CD14-positive monocyte (primary cell): ENCODE results near the gene AOC1. TPM values are rescaled to one million over a fixed set of nuclear protein-coding genes. Genes with fewer than 3 reads are reported as not detected.
"Not testable (repeated sequence)": the region's sequence is repeated elsewhere in the genome, so short reads cannot be mapped to it uniquely, and the experiment has no call there.

Experiments
- DNase-seq, 3 donors: peaks; one replicate each; pipeline ENCODE4 v3.0.0-alpha.2; 2011 to 2022
- H2AFZ ChIP-seq: 2 replicates; pipeline ENCODE4 v1.6.0; 2012; ENCODE audit warnings: mild to moderate bottlenecking, low read depth, low read length, inconsistent platforms; ENCODE audit not compliant: insufficient read depth, poor library complexity, severe bottlenecking
- H3K27ac ChIP-seq, 2 donors: 1 replicate in 1 of 2; 2 replicates in 1 of 2; pipeline ENCODE4 v1.5.1; 2012 to 2013; ENCODE audit warnings: low read length in 2 of 2, control low read depth in 1 of 2, inconsistent platforms in 1 of 2, low read depth in 1 of 2, mild to moderate bottlenecking in 1 of 2
- H3K27me3 ChIP-seq, 2 donors: one replicate each; pipeline versions ENCODE4 v1.6.0 to v1.6.1; 2011 to 2013; ENCODE audit warnings: low read length in 2 of 2; ENCODE audit not compliant: control insufficient read depth in 2 of 2, insufficient read depth in 2 of 2
- H3K36me3 ChIP-seq, 2 donors: replicated peaks in 1 of 2; 1 replicate in 1 of 2; 2 replicates in 1 of 2; pipeline versions ENCODE4 v1.5.1 to v1.6.1; 2012 to 2013; ENCODE audit warnings: low read length in 2 of 2, control low read depth in 1 of 2, inconsistent platforms in 1 of 2, mild to moderate bottlenecking in 1 of 2; ENCODE audit not compliant: insufficient read depth in 2 of 2, control insufficient read depth in 1 of 2
- H3K4me1 ChIP-seq, 2 donors: 1 replicate in 1 of 2; 2 replicates in 1 of 2; pipeline versions ENCODE4 v1.5.1 to v1.6.1; 2012 to 2013; ENCODE audit warnings: low read length in 2 of 2, control low read depth in 1 of 2, inconsistent platforms in 1 of 2, mild to moderate bottlenecking in 1 of 2, moderate library complexity in 1 of 2; ENCODE audit not compliant: insufficient read depth in 2 of 2, control insufficient read depth in 1 of 2
- H3K4me2 ChIP-seq: replicated peaks from 2 replicates; pipeline ENCODE3; 2012; ENCODE audit warnings: low read length, moderate library complexity, mild to moderate bottlenecking; ENCODE audit not compliant: poor library complexity, severe bottlenecking; ENCODE audit errors: extremely low read depth
- H3K4me3 ChIP-seq, 3 experiments: fragments of 200-600 bp in 1 of 3; sonication (generic) in 1 of 3; replicated peaks in 1 of 3; 1 replicate in 2 of 3; 2 replicates in 1 of 3; pipeline ENCODE4 v1.5.1; 2011 to 2013; ENCODE audit warnings: low read length in 3 of 3, mild to moderate bottlenecking in 3 of 3, control low read depth in 2 of 3, low read depth in 2 of 3, inconsistent platforms in 1 of 3, moderate library complexity in 1 of 3
- H3K79me2 ChIP-seq: 2 replicates; pipeline ENCODE4 v1.6.0; 2012; ENCODE audit warnings: mild to moderate bottlenecking, control low read depth, inconsistent platforms, low read length, moderate library complexity; ENCODE audit not compliant: insufficient read depth
- H3K9ac ChIP-seq: 2 replicates; pipeline ENCODE4 v1.6.0; 2017; ENCODE audit warnings: low read length, mild to moderate bottlenecking; ENCODE audit not compliant: insufficient read depth, poor library complexity, severe bottlenecking
- H3K9me3 ChIP-seq, 2 donors: replicated peaks in 1 of 2; 1 replicate in 1 of 2; 2 replicates in 1 of 2; pipeline versions ENCODE4 v1.5.1 to v1.6.1; 2012 to 2013; ENCODE audit warnings: low read length in 2 of 2, control low read depth in 1 of 2; ENCODE audit not compliant: control insufficient read depth in 1 of 2, insufficient read depth in 1 of 2
- H4K20me1 ChIP-seq: 2 replicates; pipeline ENCODE4 v1.6.0; 2012; ENCODE audit warnings: mild to moderate bottlenecking, low read length, control low read depth, moderate library complexity; ENCODE audit not compliant: insufficient read depth
- H3K27ac Mint-ChIP-seq, 7 donors: one replicate each; pipeline ENCODE4 v1.8.0; 2020; ENCODE audit warnings: mild to moderate bottlenecking in 7 of 7, mixed read lengths in 7 of 7, moderate library complexity in 6 of 7, inconsistent platforms in 2 of 7
- H3K27me3 Mint-ChIP-seq, 3 donors: one replicate each; pipeline ENCODE4 v1.8.0; 2021 to 2022; ENCODE audit warnings: low read depth in 3 of 3, mild to moderate bottlenecking in 3 of 3, mixed read lengths in 3 of 3, moderate library complexity in 3 of 3, inconsistent platforms in 1 of 3
- H3K36me3 Mint-ChIP-seq, 2 donors: one replicate each; pipeline ENCODE4 v1.8.0; 2020; ENCODE audit warnings: mixed read lengths in 2 of 2, inconsistent platforms in 1 of 2, mild to moderate bottlenecking in 1 of 2
- H3K4me1 Mint-ChIP-seq: one replicate; pipeline ENCODE4 v1.8.0; 2020; ENCODE audit warnings: mild to moderate bottlenecking, mixed read lengths
- H3K4me3 Mint-ChIP-seq, 2 donors: one replicate each; pipeline ENCODE4 v1.8.0; 2020; ENCODE audit warnings: mild to moderate bottlenecking in 2 of 2, mixed read lengths in 2 of 2, moderate library complexity in 1 of 2
- H3K9me3 Mint-ChIP-seq, 7 donors: one replicate each; pipeline ENCODE4 v1.8.0; 2020 to 2022; ENCODE audit warnings: mixed read lengths in 7 of 7, mild to moderate bottlenecking in 6 of 7, moderate library complexity in 6 of 7, inconsistent platforms in 2 of 7
- WGBS: methylation state at CpG from one replicate; pipeline ENCODE4 v1.1.5; 2013; ENCODE audit warnings: missing lambda C conversion rate; ENCODE audit not compliant: insufficient coverage; 5-methylcytosine and 5-hydroxymethylcytosine counted together
- intact Hi-C, 2 donors: fragments of 100-400 bp; cut with micrococcal nuclease; formaldehyde crosslinking; loops; one replicate each; pipeline versions ENCODE4 v1.15.0 to v1.15.1; 2023
- polyA plus RNA-seq, 3 donors: library from polyadenylated mRNA; depleted of rRNA in 1 of 3; unstranded in 2 of 3; stranded (reverse) in 1 of 3; fragments of 300-500 nt in 2 of 3; fragments of >200 nt in 1 of 3; fragmentation: Illumina TruSeq in 2 of 3; gene quantifications; 1 replicate in 2 of 3; 2 replicates in 1 of 3; pipeline ENCODE4 v1.2.3, GENCODE V29; 2012 to 2021
- TF ChIP-seq, protein P1 (sequence below): fragments of 200-600 bp; IDR thresholded peaks from one replicate; pipeline ENCODE4 v1.8.0; 2022; ENCODE audit warnings: antibody characterized with exemption, mild to moderate bottlenecking

Gene AOC1
- polyA plus RNA-seq, 3 donors = 0.16 to 0.31 TPM; not detected in 1

DNA sequence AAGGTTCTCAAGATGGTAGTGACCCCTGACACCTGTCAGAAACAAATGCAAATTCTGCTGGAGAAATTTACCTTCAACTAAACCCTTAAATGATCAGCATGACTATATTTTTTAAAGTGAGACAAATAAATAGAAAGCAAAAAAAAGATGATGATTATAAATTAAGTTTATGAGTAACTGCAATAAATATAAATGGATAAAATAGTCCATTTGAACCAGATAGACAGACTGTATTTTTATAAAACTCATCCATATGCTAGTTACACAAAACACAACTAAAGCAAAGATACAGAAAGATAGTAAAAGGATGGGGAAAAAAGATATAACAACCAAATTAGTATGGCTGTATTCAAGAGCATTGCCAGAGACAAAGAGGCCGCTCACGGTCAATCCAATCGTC lies 45.9 kb upstream of the AOC1 start:
- Histone ChIP-seq H3K27ac (no peak overlapping the region), H3K4me1 (peaks cover 1 to 24% of the 10 kb centered on the region in 2 donors), H3K79me2 (peaks cover 10% of the 10 kb centered on the region), H3K36me3 (peaks cover 0 to 41% of the 10 kb centered on the region in 2 donors), H3K9ac (no peak overlapping the region), H4K20me1 (peaks cover 11% of the 10 kb centered on the region), H3K27me3 (peaks cover 0 to 9% of the 10 kb centered on the region in 2 donors), H3K4me3 (no peak overlapping the region), H2AFZ (no peak overlapping the region), H3K9me3 (peaks cover 7 to 12% of the 10 kb centered on the region in 2 donors), H3K4me2 (no peak overlapping the region)
- Mint-ChIP-seq H3K4me1 (peaks cover 15% of the 10 kb centered on the region), H3K27ac (no peak overlapping the region), H3K27me3 (peaks cover 3 to 19% (median 14%) of the 10 kb centered on the region in 3 donors), H3K9me3 (peaks cover 8 to 21% (median 16%) of the 10 kb centered on the region in 7 donors), H3K36me3 (peaks cover 37 to 46% of the 10 kb centered on the region in 2 donors), H3K4me3 (no peak overlapping the region)
- intact Hi-C loops = loop anchor here in 1 of 2 donors (5.0 kb wide), 1 partner anchor 34 kb away; no protein-coding TSS in a partner anchor
- DNase-seq = no peak
- no CpG with 5 or more reads among the region's 3 CpGs for WGBS
- TF ChIP-seq, protein P1, sequence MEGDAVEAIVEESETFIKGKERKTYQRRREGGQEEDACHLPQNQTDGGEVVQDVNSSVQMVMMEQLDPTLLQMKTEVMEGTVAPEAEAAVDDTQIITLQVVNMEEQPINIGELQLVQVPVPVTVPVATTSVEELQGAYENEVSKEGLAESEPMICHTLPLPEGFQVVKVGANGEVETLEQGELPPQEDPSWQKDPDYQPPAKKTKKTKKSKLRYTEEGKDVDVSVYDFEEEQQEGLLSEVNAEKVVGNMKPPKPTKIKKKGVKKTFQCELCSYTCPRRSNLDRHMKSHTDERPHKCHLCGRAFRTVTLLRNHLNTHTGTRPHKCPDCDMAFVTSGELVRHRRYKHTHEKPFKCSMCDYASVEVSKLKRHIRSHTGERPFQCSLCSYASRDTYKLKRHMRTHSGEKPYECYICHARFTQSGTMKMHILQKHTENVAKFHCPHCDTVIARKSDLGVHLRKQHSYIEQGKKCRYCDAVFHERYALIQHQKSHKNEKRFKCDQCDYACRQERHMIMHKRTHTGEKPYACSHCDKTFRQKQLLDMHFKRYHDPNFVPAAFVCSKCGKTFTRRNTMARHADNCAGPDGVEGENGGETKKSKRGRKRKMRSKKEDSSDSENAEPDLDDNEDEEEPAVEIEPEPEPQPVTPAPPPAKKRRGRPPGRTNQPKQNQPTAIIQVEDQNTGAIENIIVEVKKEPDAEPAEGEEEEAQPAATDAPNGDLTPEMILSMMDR = no peak

DNA sequence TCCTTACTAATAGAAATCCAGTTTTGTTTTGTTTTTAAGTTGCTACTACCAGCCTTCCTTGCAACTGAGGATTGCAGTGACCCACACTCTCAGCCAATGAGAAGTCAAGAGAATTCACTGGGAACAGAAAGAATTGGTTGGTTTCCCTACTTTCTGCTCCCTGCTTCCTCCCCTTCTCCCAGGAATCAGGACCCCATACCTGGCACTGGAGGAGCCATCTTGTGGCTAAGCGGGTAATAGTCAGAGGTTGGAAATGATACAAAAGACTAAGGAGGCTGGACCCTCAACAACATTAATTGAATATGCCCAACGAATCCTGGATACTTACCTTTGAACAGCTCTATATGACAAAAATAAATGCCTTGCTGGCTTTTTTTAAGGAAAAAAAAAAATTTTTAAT lies 45.5 kb upstream of the AOC1 start:
- H3K9me3 Mint-ChIP-seq = peaks cover 8 to 21% (median 14%) of the 10 kb centered on the region in 7 donors
- no peak overlapping the region for H3K4me3 Mint-ChIP-seq
- Histone ChIP-seq H3K9ac (no peak overlapping the region), H3K27ac (no peak overlapping the region), H3K4me1 (peaks cover 0 to 20% of the 10 kb centered on the region in 2 donors), H3K36me3 (peaks cover 0 to 41% of the 10 kb centered on the region in 2 donors), H2AFZ (no peak overlapping the region), H3K27me3 (peaks cover 0 to 5% of the 10 kb centered on the region in 2 donors), H3K4me2 (no peak overlapping the region), H4K20me1 (peaks cover 11% of the 10 kb centered on the region), H3K4me3 (no peak overlapping the region), H3K79me2 (peaks cover 5% of the 10 kb centered on the region), H3K9me3 (peaks cover 7 to 12% of the 10 kb centered on the region in 2 donors)
- H3K4me1 Mint-ChIP-seq = peaks cover 14% of the 10 kb centered on the region
- H3K27ac Mint-ChIP-seq = no peak overlapping the region
- intact Hi-C loops = loop anchor here in 1 of 2 donors (5.0 kb wide), 1 partner anchor 35 kb away; no protein-coding TSS in a partner anchor
- TF ChIP-seq, protein P1 = no peak
- peaks cover 36 to 43% of the 10 kb centered on the region in 2 donors for H3K36me3 Mint-ChIP-seq
- no CpG with 5 or more reads among the region's 2 CpGs for WGBS
- DNase-seq = no peak
- peaks cover 3 to 17% (median 10%) of the 10 kb centered on the region in 3 donors for H3K27me3 Mint-ChIP-seq

DNA sequence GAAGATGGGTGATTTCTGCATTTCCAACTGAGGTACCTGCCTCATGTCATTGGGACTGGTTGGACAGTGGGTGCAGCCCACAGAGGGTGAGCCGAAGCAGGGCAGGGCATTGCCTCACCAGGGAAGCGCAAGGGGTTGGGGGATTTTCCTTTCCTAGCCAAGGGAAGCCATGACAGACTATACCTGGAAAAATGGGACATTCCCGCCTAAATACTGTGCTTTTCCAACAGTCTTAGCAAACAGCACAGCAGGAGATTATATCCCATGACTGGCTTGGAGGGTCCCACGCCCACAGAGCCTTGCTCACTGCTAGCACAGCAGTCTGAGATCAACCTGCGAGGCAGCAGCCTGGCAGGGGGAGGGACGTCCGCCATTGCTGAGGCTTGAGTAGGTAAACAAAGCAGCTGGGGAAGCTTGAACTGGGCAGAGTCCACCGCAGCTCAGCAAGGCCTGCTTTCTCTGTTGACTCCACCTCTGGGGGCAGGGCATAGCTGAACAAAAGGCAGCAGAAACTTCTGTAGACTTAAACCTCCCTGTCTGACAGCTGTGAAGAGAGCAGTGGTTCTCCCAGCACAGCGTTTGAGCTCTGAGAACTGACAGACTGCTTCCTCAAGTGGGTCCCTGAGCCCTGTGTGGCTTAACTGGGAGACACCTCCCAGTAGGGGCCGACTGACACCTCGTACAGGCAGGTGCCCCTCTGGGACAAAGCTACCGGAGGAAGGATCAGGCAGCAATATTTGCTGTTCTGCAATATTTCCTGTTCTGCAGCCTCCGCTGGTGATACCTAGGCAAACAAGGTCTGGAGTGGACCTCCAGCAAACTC lies 44.5 kb upstream of the AOC1 start:
- not testable (repeated sequence) for H3K27me3 Mint-ChIP-seq, H3K4me1 Mint-ChIP-seq, H2AFZ ChIP-seq, H3K27ac ChIP-seq, H3K9ac ChIP-seq, H3K79me2 ChIP-seq, DNase-seq, H3K27me3 ChIP-seq, H3K4me3 ChIP-seq, H3K27ac Mint-ChIP-seq, H3K4me2 ChIP-seq, H3K4me3 Mint-ChIP-seq
- intact Hi-C loops = loop anchor here in 1 of 2 donors (5.0 kb wide), 1 partner anchor 36 kb away; no protein-coding TSS in a partner anchor
- Histone ChIP-seq H3K4me1 (peaks cover 0 to 11% of the 10 kb centered on the region in 2 donors), H3K36me3 (peaks cover 0 to 32% of the 10 kb centered on the region in 2 donors), H4K20me1 (peaks cover 11% of the 10 kb centered on the region), H3K9me3 (peaks cover 7 to 12% of the 10 kb centered on the region in 2 donors)
- 83% methylated on average over 8 of the region's 13 CpGs for WGBS
- Mint-ChIP-seq H3K36me3 (peaks cover 27 to 36% of the 10 kb centered on the region in 2 donors), H3K9me3 (peaks cover 8 to 19% (median 12%) of the 10 kb centered on the region in 7 donors)
